ENCODE measurements around the gene BHLHE23.

GRCh38 chr20:63032861-63033793 is 26.4 kb upstream of the BHLHE23 start:
- no peak for TF ChIP-seq CTCF (IDR thresholded peaks at IDR 0.05; ENCODE audit: low read length)
- no peak for TF ChIP-seq EZH2phosphoT487 (IDR thresholded peaks at IDR 0.05; ENCODE audit: low read length)

Data from MM.1S (cell line).